ENCODE data around the gene JPT1.
"Not testable (repeated sequence)": the region's sequence is repeated elsewhere in the genome, so short reads cannot be mapped to it uniquely, and the experiment has no call there.

The JPT1 gene

GRCh38 chr17:75129576-75129975 lies 24.7 kb downstream of the JPT1 start:
- DNase-seq: no peak

GRCh38 chr17:75128694-75129505 lies 25.4 kb downstream of the JPT1 start:
- DNase-seq: no peak

DNA sequence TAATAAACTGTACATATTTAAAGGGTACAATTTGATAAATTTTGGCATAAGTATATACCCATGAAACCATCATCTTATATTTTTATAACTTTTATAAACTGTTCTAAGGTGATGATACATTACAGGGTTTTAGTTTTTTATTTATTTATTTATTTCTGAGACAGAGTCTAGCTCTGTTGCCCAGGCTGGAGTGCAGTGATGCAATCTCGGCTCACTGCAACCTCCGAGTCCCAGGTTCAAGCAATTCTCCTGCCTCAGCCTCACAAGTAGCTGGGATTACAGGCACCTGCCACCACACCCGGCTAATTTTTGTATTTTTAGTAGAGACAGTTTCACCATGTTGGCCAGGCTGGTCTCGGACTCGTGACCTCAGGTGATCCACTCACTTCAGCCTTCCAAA lies 26.4 kb downstream of the JPT1 start:
- DNase-seq: not testable (repeated sequence)

GRCh38 chr17:75126954-75127353 lies 27.4 kb downstream of the JPT1 start:
- no peak for DNase-seq

DNA sequence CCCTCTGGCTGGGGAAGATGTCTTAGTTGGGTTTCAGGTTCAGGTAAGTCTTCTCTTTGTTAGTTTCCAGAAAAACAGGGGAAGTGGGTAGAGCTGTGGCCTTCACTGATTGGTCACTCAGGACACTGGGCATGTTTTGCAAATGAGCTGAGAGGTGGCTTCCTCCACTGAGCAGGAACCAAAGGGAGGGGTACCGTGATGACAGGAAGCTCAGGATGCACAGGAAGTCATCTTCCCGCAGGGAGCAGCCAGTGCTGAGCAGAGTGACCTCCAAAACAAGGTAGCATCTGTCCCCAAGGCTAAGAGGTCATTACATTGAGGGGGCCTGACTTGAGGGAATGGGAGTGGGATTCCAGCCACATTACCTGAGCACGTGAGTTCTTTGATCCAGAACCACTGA lies 28.3 kb downstream of the JPT1 start:
- no peak for DNase-seq

DNA sequence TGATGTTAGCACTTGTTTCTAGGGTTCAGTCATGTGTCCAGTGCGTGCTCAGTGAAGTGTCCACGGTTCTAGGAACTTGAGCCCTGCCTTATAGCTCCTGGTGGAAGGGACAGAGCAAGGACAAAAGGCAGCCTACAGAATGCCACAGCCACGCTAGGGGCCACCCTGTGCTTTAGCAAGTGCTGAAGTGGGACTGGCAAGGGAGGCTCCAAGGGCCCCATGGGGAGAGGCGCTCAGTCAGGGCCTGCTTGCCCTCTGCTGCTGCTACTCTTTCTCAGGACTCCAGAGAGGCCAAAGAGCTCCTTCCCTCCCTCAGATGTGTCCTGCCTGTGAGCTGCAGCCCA lies 29.5 kb downstream of the JPT1 start:
- no peak for DNase-seq

DNA sequence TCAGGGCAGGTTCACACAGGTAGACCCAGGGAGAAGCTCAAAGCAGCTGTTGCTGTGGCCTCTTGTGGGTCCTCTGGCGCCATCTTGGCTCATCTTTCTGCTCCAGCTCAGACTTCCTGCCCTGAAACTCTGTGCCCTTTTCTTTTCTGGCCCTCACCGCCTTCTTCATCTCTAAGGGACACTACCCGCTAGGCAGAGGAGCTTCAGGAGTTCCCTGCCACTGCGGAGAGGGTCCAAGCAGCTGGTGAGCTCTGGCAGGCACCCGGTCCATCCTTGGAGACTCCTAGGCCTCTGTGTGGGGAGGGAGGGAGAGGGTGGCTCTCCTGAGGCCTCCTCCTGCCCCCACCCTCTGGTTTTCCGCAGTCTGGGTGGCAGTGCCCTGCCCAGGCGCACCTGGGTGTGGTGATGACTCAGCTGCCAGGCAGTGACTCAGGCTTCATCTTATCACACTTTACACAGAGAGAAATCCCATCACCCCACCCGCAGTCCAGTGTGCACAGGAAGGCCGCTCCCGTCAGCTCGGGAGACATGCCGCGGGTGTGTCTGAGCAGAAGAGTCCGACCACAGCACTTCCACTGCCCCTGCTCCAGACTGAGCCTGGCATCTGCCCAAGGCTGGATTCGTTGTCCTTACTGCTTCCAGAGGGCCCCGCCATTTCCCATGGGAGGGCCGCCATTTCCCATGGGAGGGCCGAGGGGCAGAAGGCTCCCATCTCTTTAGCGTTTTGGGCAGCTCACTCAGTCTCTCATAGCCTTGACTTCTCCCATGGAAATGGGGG lies 30.1 kb downstream of the JPT1 start:
- peak; percentile 68 to 69 for DNase-seq

GRCh38 chr17:75118307-75118706 lies 36.0 kb downstream of the JPT1 start:
- DNase-seq: no peak

GRCh38 chr17:75116737-75117136 lies 37.6 kb downstream of the JPT1 start:
- DNase-seq: no peak

GRCh38 chr17:75115555-75115954 lies 38.8 kb downstream of the JPT1 start:
- no peak for DNase-seq

DNA sequence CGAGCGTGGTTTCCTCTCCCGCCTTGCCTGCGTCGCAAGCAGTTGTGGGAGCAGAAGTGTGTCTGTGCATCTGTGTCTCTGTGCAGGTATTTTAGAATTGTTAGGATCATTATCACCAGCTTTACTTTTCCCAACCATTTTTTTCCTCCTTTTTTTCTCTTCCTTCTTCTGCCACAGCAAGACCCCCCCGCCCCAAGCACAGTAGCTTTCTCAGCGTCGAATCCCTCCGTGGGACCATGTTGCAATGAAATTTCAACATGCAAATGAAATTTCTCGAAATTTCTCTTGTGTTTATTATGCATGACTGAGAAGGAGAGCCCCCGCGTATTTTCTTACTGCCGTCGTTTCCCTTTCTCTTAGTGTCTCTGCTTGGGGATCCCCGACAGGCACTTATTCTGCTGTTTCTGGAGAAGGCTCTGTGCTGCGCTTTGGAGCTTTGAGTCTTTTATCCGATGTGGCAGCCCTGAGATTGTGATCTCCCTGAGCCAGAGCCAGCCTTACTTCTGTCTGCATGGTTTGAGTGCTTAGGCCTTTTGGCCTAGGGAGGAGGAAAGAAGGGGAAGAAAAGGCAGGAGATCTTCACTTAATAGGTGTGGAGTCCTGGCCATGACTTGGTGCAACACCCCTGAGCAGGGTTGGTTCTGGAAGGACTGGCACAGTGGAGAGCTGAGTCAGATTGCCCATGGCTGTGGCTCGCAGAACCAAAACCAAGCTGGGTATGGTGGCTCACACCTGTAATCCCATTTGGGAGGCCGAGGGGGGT lies 39.6 kb downstream of the JPT1 start:
- no peak for DNase-seq

- DNase-seq: peak; percentile 89 to 92
Measured at GRCh38 chr17:75113798-75114551, 40.3 kb downstream of the JPT1 start.

GRCh38 chr17:75111777-75112335 lies 42.5 kb downstream of the JPT1 start:
- no peak for DNase-seq

DNA sequence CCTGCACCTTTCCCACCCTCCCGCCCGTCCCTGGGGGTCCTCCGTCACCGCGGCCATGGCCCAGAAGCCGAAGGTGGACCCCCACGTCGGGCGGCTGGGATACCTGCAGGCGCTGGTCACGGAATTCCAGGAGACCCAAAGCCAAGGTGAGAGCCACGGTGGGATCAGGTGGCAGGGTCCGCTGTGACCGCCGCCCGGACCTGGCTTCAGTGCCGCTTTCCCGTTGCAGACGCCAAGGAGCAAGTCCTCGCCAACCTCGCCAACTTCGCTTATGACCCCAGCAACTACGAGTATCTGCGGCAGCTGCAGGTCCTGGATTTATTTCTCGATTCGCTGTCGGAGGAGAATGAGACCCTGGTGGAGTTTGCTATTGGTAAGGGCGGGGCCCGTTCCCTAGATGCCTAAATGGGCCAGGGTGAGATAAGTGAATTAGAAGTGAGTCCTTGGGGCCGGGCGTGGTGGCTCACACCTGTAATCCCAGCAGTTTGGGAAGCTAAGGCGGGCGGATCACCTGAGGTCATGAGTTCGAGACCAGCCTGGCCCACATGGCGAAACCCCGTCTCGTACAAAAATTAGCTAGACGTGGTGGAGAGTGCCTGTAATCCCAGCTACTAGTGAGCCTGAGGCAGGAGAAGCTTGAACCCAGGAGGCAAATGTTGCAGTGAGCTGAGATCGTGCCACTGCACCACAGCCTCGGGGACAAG lies 43.9 kb downstream of the JPT1 start:
- peak in 1 of 2 donors; percentile 26 for DNase-seq

DNA sequence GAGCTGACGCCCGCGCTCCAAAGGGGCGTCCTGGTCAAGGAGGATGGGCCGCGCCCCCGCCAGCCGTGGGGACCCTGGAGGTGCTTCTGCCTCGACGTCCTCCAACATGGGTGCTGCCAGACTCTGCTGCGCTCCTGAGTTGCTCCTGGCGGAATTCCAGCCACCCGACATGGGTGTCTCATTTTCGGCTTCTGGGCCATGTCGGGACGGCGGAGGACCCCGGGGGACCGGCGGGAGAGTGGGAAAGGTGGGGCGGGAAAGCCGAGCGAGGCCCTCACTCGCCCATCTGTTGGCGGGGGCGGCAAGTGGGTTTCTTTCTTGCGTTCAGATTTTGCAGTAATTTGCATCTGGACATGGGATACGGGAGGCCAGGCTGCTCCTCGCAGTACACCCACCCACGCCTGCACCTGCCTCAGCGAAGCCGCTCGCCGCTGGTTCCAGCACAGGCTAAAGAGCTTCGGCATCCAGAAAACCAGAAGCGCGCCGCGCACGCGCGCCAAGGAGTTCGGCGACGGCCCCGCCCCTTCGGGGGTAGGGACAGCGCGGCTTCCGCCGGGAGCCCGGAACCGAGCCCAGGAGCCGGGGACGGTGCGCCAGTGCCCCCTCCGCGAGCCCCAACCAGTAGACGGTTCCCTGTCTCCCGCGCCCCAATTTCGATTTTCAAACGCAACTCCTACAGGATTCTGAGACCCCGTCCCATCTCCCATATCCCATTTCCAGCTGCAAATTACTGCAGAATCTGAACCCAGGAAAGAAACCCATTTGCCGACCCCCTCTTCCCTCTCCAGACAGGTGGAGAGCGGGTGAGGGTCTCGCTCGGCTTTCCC lies 44.7 kb downstream of the JPT1 start, which contains the start of gene ARMC7:
Gene ARMC7, plus strand, starts transcription at position 563 of the 827 bp plus-strand sequence. CDS start 320 bp downstream, outside the sequence.
- DNase-seq: peak; percentile 93 to 96

DNA sequence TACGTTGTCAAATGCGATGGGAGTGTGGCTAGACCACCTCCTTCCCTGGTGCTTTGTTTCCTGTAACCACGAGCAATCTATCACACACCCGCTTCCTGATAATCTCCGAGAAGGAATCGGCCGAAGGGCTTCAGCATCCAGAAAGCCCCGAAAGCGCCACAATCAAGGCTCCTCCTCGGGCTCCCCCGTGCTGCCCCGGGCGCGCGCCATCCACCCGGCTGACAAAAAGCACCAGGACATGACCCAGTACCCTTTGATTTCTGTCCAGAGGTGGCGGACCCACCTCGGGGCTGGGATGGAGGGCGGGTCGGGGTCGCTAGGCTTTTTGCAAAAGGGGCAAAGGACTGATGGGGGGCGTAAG lies 45.3 kb downstream of the JPT1 start:
- DNase-seq: peak in 1 of 2 donors; percentile 36

DNA sequence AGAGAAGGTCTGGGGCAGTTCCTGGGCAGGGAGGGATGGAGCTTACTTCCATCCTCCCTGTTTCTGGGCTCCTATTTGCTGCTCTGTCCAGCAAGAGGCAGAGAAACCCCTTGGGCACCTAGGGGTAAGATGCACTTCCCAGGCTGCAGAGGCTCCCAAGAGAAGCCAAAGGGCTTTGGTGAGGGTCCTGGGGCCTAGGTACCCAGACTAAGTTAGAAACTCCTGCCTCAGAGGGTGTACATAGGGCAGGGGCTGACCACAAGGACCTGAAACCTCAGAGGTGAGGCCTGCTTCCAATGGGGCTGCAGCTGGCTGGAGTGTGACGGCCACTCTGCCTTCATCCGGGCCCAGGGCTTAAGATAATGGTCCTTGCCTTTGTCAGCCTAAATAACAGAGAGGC lies 46.1 kb downstream of the JPT1 start:
- no peak for DNase-seq

GRCh38 chr17:75105126-75106080 lies 48.9 kb downstream of the JPT1 start:
- peak; percentile 38 to 45 for DNase-seq
